Renal cortical epithelial cell (primary cell): ENCODE measurements around the gene UBE3C. TPM values are rescaled to one million over a fixed set of nuclear protein-coding genes. Genes with fewer than 3 reads are reported as not detected.
"Not testable (repeated sequence)": the region's sequence is repeated elsewhere in the genome, so short reads cannot be mapped to it uniquely, and the experiment has no call there.

ENCODE experiments used
- DNase-seq: peaks from one replicate; pipeline ENCODE4 v3.0.0-alpha.2; 2011; ENCODE audit warnings: low read depth
- total RNA-seq: library from RNA; depleted of rRNA; stranded (reverse); fragments of >200 nt; gene quantifications from 2 replicates; pipeline ENCODE4 v1.2.3, GENCODE V29; 2014

The UBE3C gene
- 102 and 153 TPM in 2 replicates for total RNA-seq

- peak; percentile 62 for DNase-seq
Measured at GRCh38 chr7:157138424-157139110, at the start of gene UBE3C. Gene UBE3C, plus strand, starts transcription at chr7:157138926. Its CDS starts 347 bp downstream, at chr7:157139273.

- DNase-seq = no peak
Measured at GRCh38 chr7:157089100-157089610, 49.6 kb upstream of the UBE3C start.

GRCh38 chr7:157090485-157091165 is 48.1 kb upstream of the UBE3C start:
- DNase-seq = no peak

GRCh38 chr7:157096286-157097055 is 42.3 kb upstream of the UBE3C start:
- no peak for DNase-seq

GRCh38 chr7:157097056-157097329 is 41.7 kb upstream of the UBE3C start:
- no peak for DNase-seq

DNA sequence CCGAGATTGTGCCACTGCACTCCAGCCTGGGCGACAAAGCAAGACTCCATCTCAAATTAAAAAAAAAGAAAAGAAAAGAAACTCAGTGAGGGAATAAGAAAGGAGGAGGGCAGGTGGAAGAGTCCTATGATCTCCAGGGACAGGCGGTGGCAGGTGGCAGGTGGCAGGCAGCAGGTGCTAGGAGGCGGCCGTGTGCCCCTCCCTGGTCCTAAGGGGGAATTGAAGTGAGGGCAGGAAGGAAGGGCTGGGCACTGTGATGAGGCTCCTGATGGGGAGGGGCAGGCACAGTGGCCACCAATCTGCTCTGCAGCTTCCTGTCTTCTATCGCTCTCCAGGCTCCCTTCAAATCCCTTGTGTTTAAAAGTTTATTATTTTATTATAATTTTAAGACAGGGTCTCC is 41.2 kb upstream of the UBE3C start:
- no peak for DNase-seq

- not testable (repeated sequence) for DNase-seq
Measured at GRCh38 chr7:157100005-157100404, 38.7 kb upstream of the UBE3C start.

GRCh38 chr7:157103641-157104040 is 35.1 kb upstream of the UBE3C start:
- not testable (repeated sequence) for DNase-seq

- DNase-seq = no peak
Measured at GRCh38 chr7:157111311-157111710, 27.4 kb upstream of the UBE3C start.

DNA sequence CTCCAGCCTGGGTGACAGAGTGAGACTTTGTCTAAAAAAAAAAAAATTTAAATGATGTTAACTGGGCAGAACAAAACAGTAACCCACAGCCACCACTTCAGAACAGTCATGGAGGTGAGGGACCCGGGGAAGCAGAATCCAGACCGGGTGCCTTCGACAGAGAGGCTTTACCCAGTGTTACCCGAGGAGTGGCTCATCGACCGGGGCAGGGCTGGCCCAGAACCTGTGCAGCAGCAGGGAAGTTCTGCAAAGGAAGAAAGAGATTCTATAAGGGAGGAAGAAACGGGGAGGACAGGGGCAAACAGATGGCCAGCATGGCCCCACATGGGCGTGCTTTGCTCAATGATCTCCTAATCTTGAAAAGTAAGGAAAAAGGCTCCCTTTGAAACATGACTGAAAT is 26.0 kb upstream of the UBE3C start:
- no peak for DNase-seq

DNA sequence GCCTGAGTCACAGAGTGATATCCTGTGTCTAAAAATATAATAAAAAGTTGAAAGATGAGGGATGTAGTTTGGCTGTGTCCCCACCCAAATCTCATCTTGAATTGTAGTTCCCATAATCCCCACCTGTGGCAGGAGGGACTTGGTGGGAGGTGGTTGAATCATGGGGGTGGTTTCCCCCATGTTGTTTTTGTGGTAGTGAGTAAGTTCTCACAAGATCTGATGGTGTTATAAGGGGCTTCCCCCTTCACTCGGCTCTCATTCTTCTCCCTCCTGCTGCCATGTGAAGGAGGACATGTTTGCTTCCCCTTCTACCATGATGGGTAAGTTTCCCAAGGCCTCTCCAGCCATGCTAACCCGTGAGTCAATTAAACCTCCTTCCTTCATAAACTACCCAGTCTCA is 25.1 kb upstream of the UBE3C start:
- no peak for DNase-seq

GRCh38 chr7:157116762-157117161 is 22.0 kb upstream of the UBE3C start:
- no peak for DNase-seq

- DNase-seq = no peak
Measured at GRCh38 chr7:157117796-157118195, 20.9 kb upstream of the UBE3C start.

GRCh38 chr7:157120181-157120580 is 18.5 kb upstream of the UBE3C start:
- no peak for DNase-seq

- DNase-seq = no peak
Measured at GRCh38 chr7:157121184-157121715, 17.5 kb upstream of the UBE3C start.

DNA sequence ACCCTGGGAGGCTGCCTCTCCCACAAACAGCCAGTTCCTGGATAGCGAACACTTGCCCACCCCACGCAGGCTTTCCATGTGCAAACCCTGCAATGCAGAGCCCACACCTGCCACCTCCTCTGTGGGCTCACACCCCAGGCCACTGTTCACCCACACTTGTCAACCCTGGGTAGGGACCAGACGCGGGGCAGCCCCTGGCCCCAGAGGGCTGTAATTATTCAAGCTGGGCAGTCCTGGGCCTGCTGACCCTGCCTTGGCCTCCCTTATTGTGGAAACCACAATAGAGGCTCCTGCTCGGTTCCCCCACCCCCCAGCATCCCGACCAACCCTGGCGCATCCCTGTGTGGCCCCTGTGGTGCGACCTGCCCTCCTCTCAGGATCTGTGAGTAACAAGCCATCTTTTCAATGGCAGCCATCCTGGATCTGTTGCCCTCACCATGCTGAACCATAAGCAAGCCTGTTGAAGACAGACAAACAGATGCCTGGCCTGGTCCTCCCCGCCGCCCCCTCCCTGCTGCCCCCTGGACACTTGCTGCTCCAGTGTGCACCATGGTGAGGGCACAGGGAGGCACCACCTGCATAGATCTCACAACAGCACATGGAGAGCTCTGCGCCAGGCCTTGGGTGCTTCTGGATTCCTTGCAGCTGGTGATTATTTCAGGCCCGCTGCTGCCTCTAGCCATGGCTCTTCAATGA is 15.8 kb upstream of the UBE3C start:
- no peak for DNase-seq

- DNase-seq = no peak
Measured at GRCh38 chr7:157124690-157125089, 14.0 kb upstream of the UBE3C start.

- no peak for DNase-seq
Measured at GRCh38 chr7:157125376-157126223, 13.1 kb upstream of the UBE3C start.

DNA sequence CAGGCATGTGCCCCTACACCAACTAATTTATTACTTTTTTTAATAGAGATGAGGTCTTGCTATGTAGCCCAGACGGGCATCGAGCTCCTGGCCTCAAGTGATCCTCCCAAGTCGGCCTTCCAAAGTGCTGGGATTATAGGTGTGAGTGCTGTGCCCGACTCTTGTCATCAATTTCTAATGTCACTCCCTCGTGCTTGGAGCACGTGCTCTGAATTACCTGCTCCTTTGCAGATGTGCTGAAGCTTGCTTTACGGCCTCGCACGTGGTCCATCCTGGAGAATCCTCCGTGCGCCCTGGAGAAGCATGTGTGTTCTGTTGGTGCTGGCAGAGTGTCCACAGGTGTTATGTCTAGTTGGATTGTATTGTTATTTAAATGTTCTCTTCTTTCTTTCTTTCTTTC is 11.8 kb upstream of the UBE3C start:
- DNase-seq = no peak

DNA sequence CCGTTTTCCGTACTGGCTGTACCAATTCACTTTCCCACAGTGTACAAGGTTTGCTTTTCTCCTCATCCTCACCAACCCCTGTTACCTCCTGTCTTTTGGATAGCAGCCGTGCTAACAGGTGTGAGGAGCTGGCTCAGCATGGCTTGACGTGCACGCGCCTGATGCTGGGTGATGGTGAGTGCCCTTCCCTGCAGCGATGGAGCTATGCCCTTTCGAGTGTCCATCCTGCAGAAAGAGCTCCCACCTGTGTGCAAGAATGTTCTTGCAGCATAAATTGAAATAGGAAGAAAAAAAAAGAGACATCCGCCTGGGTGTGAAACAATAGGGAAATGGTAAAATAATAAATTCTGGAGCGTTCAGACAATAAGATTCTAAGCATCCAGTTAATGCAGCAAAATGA is 9.5 kb upstream of the UBE3C start:
- DNase-seq = no peak

GRCh38 chr7:157129907-157130460 is 8.7 kb upstream of the UBE3C start:
- DNase-seq = no peak
